PC-9 (cell line): ENCODE measurements around the gene CNOT10. TPM values are rescaled to one million over a fixed set of nuclear protein-coding genes. Genes with fewer than 3 reads are reported as not detected.
A peak's percentile ranks its signal among the peaks of the same experiment; 100 is the strongest.

Experiments
- Bru-seq: library from RNA; stranded (reverse); fragments of 400-500 nt; gene quantifications from one replicate; lab custom pipeline; 2021; lab: Mats Ljungman, UMichigan
- BruChase-seq, 2 experiments: library from RNA; stranded (reverse); fragments of 400-500 nt; gene quantifications; one replicate each; lab custom pipeline; 2021; lab: Mats Ljungman, UMichigan
- BruUV-seq: library from RNA; stranded (reverse); fragments of 400-500 nt; replicated peaks from 2 replicates; lab custom pipeline; 2021; lab: Mats Ljungman, UMichigan
- CTCF ChIA-PET: fragments of 300-600 bp; sonication (Branson Sonifier 250); formaldehyde crosslinking; loops from one replicate; lab custom pipeline; 2022; ENCODE audit warnings: antibody characterized with exemption; lab: Charles Lee
- POLR2A ChIA-PET: fragments of 300-600 bp; sonication (Branson Sonifier 250); formaldehyde crosslinking; loops from one replicate; lab custom pipeline; 2022; ENCODE audit warnings: antibody characterized with exemption; ENCODE audit not compliant: unreplicated experiment; lab: Charles Lee
- DNase-seq, 2 experiments: peaks; one replicate each; pipeline versions ENCODE4 v3.0.0 to v3.0.0-alpha.2; 2015 to 2022; ENCODE audit warnings: mixed read lengths in 1 of 2
- H2AFZ ChIP-seq: fragments of 200-600 bp; sonication (generic); 2 replicates; pipeline ENCODE4 v1.8.1; 2017; ENCODE audit warnings: antibody characterized with exemption
- H3F3A ChIP-seq: fragments of 200-600 bp; sonication (generic); 2 replicates; pipeline ENCODE4 v1.8.1; 2017; ENCODE audit warnings: antibody characterized with exemption, mild to moderate bottlenecking, low read depth; ENCODE audit not compliant: insufficient read depth
- H3K27ac ChIP-seq: fragments of 200-600 bp; sonication (generic); 2 replicates; pipeline ENCODE4 v1.6.1; 2016; ENCODE audit warnings: mixed run types
- H3K27me3 ChIP-seq: fragments of 200-600 bp; sonication (generic); 2 replicates; pipeline ENCODE4 v1.6.1; 2016; ENCODE audit warnings: low read depth, mixed run types; ENCODE audit not compliant: insufficient read depth
- H3K36me3 ChIP-seq: fragments of 200-600 bp; sonication (generic); 2 replicates; pipeline ENCODE4 v1.6.1; 2016; ENCODE audit warnings: low read depth, mixed run types
- H3K4me1 ChIP-seq: fragments of 200-600 bp; sonication (generic); replicated peaks from 2 replicates; pipeline ENCODE4 v1.6.1; 2016; ENCODE audit warnings: mixed run types; ENCODE audit not compliant: insufficient read depth
- H3K4me2 ChIP-seq: fragments of 200-600 bp; sonication (generic); 2 replicates; pipeline ENCODE4 v1.6.1; 2017; ENCODE audit warnings: mixed run types
- H3K4me3 ChIP-seq: fragments of 200-600 bp; sonication (generic); 2 replicates; pipeline ENCODE4 v1.6.1; 2016; ENCODE audit warnings: mixed run types
- H3K79me2 ChIP-seq: fragments of 200-600 bp; sonication (generic); 2 replicates; pipeline ENCODE4 v1.6.1; 2017; ENCODE audit warnings: low read depth, mixed run types
- H3K9me2 ChIP-seq: fragments of 200-600 bp; sonication (generic); 2 replicates; pipeline ENCODE4 v1.8.1; 2017; ENCODE audit warnings: mild to moderate bottlenecking; ENCODE audit not compliant: insufficient read depth
- H3K9me3 ChIP-seq: fragments of 200-600 bp; sonication (generic); 2 replicates; pipeline ENCODE4 v1.8.1; 2016; ENCODE audit warnings: low read depth; ENCODE audit not compliant: insufficient read depth
- H4K20me1 ChIP-seq: fragments of 200-600 bp; sonication (generic); 2 replicates; pipeline ENCODE4 v1.8.1; 2017; ENCODE audit not compliant: insufficient read depth
- EZH2 ChIP-seq: fragments of 200-600 bp; sonication (generic); IDR thresholded peaks from 2 replicates; pipeline ENCODE4 v1.8.0; 2017; ENCODE audit warnings: antibody characterized with exemption, low read depth
- intact Hi-C: fragments of 100-400 bp; cut with micrococcal nuclease; formaldehyde crosslinking; loops from one replicate; pipeline ENCODE4 v1.10.0; 2022; ENCODE audit not compliant: unreplicated experiment
- long read RNA-seq: library from polyadenylated mRNA; stranded (forward); transcript quantifications from one replicate; pipeline ENCODE4 v2.0.0, GENCODE V29; 2022
- total RNA-seq: library from RNA; stranded (reverse); gene quantifications from 2 replicates; pipeline ENCODE4 v1.2.3, GENCODE V29; 2021
- TF ChIP-seq, protein P1 (sequence below): fragments of 200-600 bp; sonication (generic); conservative IDR thresholded peaks from 2 replicates; pipeline ENCODE4 v1.6.1; 2017; ENCODE audit warnings: mixed run types, antibody characterized with exemption, mild to moderate bottlenecking, moderate library complexity

The CNOT10 gene, protein sequence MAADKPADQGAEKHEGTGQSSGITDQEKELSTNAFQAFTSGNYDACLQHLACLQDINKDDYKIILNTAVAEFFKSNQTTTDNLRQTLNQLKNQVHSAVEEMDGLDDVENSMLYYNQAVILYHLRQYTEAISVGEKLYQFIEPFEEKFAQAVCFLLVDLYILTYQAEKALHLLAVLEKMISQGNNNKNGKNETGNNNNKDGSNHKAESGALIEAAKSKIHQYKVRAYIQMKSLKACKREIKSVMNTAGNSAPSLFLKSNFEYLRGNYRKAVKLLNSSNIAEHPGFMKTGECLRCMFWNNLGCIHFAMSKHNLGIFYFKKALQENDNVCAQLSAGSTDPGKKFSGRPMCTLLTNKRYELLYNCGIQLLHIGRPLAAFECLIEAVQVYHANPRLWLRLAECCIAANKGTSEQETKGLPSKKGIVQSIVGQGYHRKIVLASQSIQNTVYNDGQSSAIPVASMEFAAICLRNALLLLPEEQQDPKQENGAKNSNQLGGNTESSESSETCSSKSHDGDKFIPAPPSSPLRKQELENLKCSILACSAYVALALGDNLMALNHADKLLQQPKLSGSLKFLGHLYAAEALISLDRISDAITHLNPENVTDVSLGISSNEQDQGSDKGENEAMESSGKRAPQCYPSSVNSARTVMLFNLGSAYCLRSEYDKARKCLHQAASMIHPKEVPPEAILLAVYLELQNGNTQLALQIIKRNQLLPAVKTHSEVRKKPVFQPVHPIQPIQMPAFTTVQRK
- total RNA-seq (25.5 and 43.7 TPM in 2 replicates), Bru-seq, nascent RNA (percentile 76 among the genes with signal in this experiment), BruChase-seq, experiment 1, labeled RNA remaining after a 2-hour chase (percentile 68 among the genes with signal in this experiment), BruChase-seq, experiment 2, labeled RNA remaining after a 6-hour chase (percentile 66 among the genes with signal in this experiment)
- long read RNA-seq, transcript CNOT10-201 (19 exons, 2,815 nt), result major isoform, 19 of 28 reads
- long read RNA-seq, partial matches to known transcripts, result 0 of 28 reads
- long read RNA-seq, other reads (novel, unspliced or antisense), result 9 of 28 reads

DNA sequence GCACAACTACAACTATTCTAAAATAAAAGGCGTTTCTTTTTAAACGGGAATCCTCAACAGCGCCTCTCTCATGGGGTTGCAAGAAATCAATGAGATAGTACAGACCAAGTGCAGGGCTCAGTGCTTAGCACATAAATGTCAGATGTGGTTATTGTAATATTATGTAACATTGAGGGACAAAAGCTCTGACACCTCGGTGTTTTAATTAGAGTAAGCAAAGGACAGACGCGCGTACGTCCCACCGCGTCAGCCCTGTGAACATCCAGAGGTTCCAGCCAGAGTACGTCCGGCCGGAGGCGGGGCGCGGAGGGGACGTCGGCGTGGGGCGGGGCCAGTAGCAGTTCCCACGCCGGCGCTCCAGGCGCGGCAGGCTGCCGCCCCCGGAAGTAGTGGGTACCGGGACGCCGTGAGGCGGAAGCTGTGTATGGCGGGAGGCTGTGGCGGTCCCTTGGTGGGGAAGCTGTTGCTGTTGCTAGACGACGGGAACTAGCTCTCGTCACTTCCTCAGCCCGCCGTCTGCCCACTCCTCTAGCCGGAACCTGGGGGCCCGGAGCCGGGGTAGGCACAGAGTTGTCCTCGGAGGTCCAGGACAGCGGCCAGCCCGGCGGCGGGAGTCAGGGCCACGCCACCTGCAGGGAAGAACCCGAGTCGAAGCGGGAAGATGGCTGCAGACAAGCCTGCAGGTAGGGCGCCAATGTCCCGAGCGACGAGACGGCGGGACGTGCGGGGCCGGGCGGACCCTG, at the start of gene CNOT10:
CNOT10 (plus strand) TSS at position 389 of the 743 bp plus-strand sequence; CDS start at position 662, 273 bp downstream.
- ChIA-PET POLR2A (interaction anchor here (0.6 kb wide), 2 partner anchors 166 to 200 kb away, joined by 3 to 4 read pairs; no protein-coding TSS in a partner anchor), CTCF (no interaction called here)
- peak; percentile 78 to 94 for DNase-seq
- H2AFZ ChIP-seq, result peak within 1 kb of the TSS; percentile 87
- H3K79me2 ChIP-seq, result peaks cover 32% of the 10 kb centered on the region
- H3K4me2 ChIP-seq, result peak within 1 kb of the TSS; percentile 81
- no peaks in the 10 kb centered on the region for H3K9me2 ChIP-seq
- H4K20me1 ChIP-seq, result no peaks in the 10 kb centered on the region
- no peaks in the 10 kb centered on the region for H3K36me3 ChIP-seq
- H3K4me3 ChIP-seq, result peak within 1 kb of the TSS; percentile 67
- no peak for TF ChIP-seq EZH2
- TF ChIP-seq, protein P1, sequence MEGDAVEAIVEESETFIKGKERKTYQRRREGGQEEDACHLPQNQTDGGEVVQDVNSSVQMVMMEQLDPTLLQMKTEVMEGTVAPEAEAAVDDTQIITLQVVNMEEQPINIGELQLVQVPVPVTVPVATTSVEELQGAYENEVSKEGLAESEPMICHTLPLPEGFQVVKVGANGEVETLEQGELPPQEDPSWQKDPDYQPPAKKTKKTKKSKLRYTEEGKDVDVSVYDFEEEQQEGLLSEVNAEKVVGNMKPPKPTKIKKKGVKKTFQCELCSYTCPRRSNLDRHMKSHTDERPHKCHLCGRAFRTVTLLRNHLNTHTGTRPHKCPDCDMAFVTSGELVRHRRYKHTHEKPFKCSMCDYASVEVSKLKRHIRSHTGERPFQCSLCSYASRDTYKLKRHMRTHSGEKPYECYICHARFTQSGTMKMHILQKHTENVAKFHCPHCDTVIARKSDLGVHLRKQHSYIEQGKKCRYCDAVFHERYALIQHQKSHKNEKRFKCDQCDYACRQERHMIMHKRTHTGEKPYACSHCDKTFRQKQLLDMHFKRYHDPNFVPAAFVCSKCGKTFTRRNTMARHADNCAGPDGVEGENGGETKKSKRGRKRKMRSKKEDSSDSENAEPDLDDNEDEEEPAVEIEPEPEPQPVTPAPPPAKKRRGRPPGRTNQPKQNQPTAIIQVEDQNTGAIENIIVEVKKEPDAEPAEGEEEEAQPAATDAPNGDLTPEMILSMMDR, result no peak
- peak within 1 kb of the TSS; percentile 47 for H3K27ac ChIP-seq
- H3K27me3 ChIP-seq, result no peaks in the 10 kb centered on the region
- BruUV-seq, result no TSS peak
- no peaks in the 10 kb centered on the region for H3K9me3 ChIP-seq
- no peaks in the 10 kb centered on the region for H3F3A ChIP-seq
- intact Hi-C loops, result loop anchor here (1.0 kb wide), 1 partner anchor 115 kb away; the partner anchor contains the start of gene DYNC1LI1
- 0 out of 2 replicates have a peak, but pooled peaks cover 9% of the 10 kb centered on the region for H3K4me1 ChIP-seq

- TF ChIP-seq, protein P1, result no peak
- TF ChIP-seq EZH2, result no peak
- no peaks in the 10 kb centered on the region for H3K4me1 ChIP-seq
- no peaks in the 10 kb centered on the region for H3K79me2 ChIP-seq
- no peaks in the 10 kb centered on the region for H3K9me2 ChIP-seq
- no peaks in the 10 kb centered on the region for H3K36me3 ChIP-seq
- DNase-seq, result no peak
- no peaks in the 10 kb centered on the region for H3K27me3 ChIP-seq
- no peak overlapping the region for H2AFZ ChIP-seq
- H3K9me3 ChIP-seq, result no peaks in the 10 kb centered on the region
- H3K4me3 ChIP-seq, result no peak overlapping the region
- H4K20me1 ChIP-seq, result no peaks in the 10 kb centered on the region
- BruUV-seq, result no TSS peak
- no peak overlapping the region for H3K4me2 ChIP-seq
- ChIA-PET CTCF (no interaction called here), POLR2A (no interaction called here)
- no peaks in the 10 kb centered on the region for H3F3A ChIP-seq
- H3K27ac ChIP-seq, result no peak overlapping the region
- intact Hi-C loops, result no loop called here
Measured at GRCh38 chr3:32640939-32641338, 44.0 kb upstream of the CNOT10 start.
